Globus pallidus (tissue), 1 donor: ENCODE results near the gene DLG4.
"Not testable (repeated sequence)": the region's sequence is repeated elsewhere in the genome, so short reads cannot be mapped to it uniquely, and the experiment has no call there.

ENCODE experiments used
- DNase-seq: peaks from one replicate; pipeline ENCODE4 v3.0.0-alpha.2; 2015; ENCODE audit warnings: low spot score

DLG4 gene

DNA sequence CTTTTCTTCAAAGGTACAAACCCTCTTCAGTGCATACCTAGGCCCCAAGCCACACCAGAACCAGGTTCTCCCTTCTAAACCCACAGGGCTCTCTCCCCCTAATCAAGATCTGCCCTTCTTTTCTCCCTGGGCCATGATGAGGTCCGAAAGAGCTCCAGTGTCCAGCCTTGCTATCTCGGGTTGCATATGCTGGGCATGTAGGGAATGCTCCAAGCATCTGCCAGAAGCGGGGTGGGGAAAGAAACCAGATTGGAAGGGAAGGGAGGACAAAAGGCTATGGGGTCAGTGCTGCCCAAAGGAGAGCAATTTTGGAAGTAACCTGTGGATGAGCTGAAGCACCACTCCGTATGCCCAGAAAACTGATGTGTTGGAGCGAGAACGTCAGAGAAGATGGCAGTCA, 29.6 kb upstream of the DLG4 start:
- DNase-seq: no peak

DNA sequence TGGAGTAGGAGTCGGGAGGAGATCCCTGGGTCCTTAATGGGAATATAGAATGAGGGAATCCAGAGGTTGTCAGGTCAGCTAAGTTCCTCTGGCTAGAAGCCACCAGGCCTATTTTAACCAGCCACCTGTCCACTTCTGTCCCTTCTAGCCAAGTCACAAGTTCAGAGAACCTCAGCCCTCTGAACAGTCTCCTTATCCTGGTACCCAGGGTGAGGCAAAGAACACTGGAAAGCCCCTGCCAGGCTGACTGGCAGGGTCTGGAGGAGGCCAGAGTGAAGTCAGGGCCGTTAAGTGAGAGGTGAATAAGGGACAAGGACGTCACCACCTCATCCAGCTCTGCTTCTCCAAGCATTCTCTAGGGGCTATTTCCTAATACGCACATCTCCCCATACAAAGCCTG, 29.2 kb upstream of the DLG4 start:
- DNase-seq: no peak

- no peak for DNase-seq
Measured at GRCh38 chr17:7246779-7247178, 27.1 kb upstream of the DLG4 start.

GRCh38 chr17:7243838-7244237, 24.2 kb upstream of the DLG4 start:
- DNase-seq: not testable (repeated sequence)

- DNase-seq: no peak
Measured at GRCh38 chr17:7243453-7243729, 23.8 kb upstream of the DLG4 start.

DNA sequence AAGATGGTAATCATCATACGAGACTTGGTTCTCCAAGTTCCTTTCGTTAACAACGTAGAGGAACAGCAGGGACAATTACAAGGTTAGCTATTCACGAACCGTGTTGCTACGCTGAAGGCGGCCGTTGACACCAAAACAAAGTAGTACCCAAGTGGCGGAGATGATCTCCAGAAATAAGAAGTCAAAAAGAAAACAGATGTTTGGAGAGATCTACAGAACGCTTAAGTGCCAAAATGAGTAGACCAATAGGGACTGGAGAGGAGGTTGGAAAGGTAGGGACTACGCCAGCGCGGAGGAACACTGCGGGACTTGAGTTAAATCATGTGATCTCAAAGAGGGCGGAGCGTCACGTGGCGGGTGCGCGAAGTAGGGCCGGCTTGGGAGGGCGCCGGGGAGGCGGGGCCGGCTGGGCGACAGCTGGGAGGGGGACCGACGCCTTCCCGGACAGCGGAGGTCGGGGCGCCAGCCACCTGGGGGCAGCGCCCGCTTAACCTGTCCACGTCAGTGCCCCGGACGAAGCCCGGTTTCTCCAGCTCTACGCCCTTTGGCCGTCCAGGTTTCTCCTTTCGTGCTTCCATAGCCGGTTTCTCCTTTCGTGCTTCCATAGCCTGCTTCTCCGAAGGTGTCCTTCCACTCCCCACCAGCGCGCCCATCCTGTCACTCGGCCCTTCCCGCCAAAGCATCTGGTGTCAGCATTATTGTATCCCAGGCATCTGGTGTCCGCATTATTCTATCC, 23.2 kb upstream of the DLG4 start:
- peak; percentile 94 for DNase-seq

DNA sequence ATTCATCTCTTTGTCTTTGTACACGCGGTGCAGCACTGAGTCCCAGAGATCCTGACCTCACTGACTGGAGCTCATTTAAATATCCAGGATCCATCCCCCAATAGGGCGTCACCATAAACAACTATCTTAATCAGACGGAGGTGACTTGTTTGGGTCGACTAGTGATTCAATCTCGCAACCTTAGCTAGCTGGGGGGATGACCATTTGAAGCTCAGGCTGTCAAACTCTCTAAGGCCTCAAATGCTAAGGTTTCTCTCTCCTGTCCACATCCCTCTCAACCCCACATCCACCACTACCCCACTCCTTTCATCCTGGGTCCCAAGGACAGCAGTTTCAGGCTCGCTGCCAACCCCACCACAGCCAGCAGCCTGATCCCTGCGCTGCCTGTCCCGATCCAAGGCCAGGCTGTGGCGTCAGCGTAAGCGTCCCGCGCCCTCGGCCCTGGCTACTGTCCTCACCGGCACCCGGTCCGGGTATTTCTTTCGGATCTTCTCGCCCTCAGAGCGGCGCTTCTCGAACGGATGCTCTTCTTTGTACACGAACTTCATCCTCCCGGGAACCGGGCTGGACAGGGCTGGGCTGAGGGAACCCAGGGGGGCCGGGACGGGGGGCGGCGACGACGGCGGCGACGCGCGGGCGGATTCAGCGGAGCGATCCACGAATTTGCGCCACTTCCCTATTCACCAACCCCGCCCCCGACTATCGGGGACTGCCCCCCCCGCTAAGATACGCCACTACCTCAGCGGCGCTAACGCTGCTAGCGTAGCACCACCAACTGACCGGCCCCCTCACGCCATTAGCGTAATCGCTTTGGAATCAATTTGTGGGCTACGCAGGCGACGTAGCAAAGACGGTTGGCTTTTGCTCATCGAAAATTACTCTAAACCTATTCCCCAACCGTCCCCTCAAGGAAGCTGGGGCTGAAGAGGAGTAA, 22.4 kb upstream of the DLG4 start, which contains the start of gene GABARAP:
Gene GABARAP (minus strand): TSS at position 667 of the 934 bp plus-strand sequence. CDS start 119 bp downstream, at position 548.
- peak; percentile 95 for DNase-seq

GRCh38 chr17:7241090-7241733, 21.6 kb upstream of the DLG4 start:
- DNase-seq: no peak

GRCh38 chr17:7240375-7240774, 20.7 kb upstream of the DLG4 start:
- DNase-seq: peak; percentile 67

DNA sequence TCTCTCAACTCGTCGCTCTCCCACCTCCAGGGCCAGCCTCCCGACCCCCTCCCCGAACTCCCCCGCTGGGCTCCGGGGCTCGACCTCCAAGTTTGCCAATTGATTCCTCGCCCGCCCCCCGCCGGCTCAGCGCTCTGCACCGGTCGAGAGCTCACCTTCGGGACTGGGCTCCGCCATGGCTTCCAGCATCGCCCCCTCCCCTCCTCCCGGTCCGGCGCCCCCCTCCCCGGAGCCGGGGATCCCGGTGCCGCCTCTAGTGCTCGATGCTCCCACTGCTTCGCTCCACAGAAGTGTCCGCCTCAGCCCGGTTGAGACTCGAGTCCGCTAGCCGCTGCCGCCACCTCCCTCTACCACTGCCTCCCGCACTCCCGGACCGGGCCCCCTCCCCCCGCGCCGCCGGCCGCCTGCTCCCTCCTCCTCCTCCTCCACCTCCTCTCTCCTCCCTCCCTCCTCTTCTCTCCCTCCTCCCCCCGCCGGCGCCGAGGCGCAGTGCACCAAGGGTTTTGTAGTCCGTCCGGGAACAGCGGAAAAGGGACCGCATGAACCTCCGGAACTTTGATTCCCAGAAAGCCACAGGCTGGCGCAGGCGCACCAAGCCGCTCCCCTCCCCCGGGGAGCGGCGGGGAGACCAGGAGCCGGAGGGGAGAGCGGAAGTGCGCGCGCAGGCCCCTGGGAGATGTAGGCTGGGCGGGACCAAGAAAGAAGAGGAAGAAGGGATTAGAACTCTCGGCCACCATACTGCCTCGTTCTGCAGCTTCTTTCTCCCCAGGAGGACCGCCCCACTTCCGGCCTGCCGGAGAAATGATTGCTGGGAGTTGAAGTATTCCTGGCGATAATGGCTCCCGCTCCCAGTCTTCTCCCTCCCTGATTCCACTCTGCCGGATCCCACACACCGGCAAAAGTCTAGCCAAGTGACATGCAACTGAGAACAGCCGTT, 19.7 kb upstream of the DLG4 start, which contains the start of gene PHF23:
Gene PHF23 (minus strand): TSS at position 367 of the 937 bp plus-strand sequence. CDS start 178 bp downstream, at position 189.
- peak; percentile 100 for DNase-seq

GRCh38 chr17:7238420-7239090, 18.9 kb upstream of the DLG4 start:
- DNase-seq: peak; percentile 39

GRCh38 chr17:7237761-7238419, 18.3 kb upstream of the DLG4 start:
- peak; percentile 51 for DNase-seq

DNA sequence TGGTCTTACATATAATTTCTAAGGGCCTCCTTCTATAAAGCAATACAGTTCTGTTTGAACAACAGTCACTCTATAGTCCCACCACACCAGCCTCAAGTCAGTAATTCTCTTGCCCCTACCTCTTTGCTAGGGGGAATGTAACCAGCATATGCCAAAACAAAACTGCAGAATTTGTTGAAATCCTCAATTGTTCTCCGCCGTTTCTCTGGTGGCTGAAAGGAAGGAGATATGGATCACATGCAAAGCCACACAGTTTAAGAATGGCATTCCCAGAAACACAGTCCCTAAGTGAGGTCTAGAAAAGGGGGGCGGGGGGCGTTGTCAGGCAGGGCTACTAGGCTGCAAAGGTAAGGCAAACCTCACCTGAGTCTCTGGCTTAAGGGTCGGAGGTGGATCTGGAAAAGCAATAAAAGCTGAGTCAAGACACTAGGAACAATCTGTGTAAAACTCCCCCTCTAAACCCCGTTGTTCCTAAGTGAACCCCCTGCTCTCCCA, 17.7 kb upstream of the DLG4 start:
- no peak for DNase-seq

- no peak for DNase-seq
Measured at GRCh38 chr17:7236808-7237207, 17.2 kb upstream of the DLG4 start.

DNA sequence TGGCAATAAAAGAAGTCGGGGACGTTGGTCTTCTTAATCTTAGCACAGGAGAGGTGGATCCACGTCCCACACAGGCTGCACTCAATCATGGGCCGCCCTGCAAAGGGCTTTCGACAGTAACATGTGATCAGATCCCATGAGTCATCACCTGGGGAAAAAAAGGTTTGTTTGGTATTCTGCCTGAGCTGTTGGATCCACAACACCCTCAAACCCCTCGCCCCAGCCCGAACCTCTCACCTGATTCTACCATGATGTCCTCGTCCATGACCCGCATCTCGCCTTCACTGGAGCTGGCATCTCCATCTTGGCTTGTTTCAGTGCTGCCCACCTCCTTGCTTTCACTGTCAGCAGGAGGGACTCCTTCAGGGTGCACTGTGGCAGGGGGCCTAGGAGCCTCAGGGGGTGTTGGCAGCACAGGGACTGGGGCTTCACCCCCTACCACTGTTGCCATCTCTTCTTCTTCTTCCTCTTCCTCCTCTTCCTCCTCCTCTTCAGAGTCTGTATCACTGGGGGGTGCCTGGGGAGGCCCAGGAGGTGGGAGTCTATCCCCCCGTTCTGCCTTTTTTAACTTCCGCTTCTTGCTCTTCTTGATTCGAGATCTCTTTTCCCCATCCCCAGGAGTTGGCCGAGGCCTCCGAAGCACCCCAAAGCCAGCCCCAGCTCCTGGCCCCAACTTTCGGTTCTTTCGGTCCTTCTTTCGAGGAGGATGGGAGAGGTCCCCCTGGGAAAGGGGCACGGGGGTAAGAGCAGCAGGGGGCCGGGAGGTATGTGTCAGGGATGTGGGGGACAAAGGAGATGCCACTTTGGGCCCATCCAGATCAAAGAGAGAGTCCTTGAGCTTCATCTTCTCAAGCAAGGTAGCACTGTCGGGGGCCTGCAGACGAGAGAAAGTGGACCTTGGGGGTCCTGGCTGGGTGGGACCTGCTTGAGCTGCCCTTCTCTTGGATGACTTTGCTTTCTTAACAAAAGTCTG, 16.3 kb upstream of the DLG4 start:
- no peak for DNase-seq

DNA sequence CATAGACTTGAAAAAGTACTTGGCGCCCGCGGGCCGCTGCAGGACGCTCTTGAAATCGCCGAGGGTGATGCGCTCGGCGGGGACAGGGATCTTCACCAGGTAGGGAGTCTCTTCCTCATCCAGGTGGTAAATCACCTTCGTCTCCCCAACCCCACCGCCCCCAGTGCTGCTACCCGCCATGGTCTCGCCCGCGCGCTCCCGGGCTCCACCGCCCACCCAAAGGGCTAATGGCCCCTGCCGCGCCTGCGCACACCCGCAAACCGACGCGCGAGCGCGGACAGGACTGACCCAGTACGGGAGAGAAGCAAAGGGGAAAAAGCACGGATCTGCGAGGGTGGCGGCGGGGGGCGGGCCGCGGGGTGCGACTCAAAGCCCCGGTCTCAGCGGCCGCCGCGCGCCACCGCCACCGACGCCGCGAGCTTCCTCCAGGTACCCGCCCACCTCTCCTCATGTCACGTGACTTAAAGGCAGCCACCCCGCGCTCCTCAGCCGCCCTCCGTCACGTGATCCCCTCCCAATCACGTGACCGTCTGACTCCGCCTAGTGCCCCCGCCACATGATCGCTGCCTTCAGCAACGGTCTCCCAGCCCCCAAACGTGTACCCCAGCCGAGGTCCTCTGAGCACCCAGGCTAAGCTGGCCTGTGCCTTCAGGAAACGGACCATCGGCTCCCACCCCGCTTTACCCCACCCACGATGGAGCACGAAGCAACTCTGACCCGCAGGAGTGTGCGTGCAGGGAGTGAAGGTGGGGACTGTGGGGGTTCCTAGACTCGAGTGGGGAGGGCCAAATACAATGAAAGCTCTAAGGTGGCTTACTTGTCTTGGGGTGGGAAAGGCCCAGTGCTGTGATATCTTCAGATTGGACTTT, 14.7 kb upstream of the DLG4 start, which contains the start of gene DVL2:
Gene DVL2 (minus strand): TSS at position 435 of the 869 bp plus-strand sequence. CDS start 255 bp downstream, at position 180.
- peak; percentile 95 for DNase-seq

DNA sequence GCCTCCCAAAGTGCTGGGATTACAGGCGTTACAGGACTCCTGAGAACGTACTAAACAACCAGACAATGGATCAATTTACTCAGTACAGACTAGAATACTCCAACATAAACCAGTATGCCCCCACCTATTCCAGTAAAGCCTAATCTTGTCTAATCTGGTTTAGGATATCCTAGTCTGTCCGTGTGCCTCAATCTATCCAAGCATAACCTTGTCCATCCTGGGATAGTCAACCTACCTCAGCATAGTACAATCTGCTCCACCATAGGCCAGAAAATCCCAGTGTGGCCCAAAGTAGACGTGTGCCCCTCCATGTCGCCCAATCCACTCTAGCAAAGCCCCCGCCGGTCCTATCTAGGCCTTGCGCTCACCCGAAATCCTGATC, 14.1 kb upstream of the DLG4 start:
- DNase-seq: no peak

GRCh38 chr17:7232114-7232513, 12.5 kb upstream of the DLG4 start:
- no peak for DNase-seq
